Activated CD4-positive, alpha-beta T cell treated with anti-CD3 and anti-CD28 coated beads, Interleukin-2, amount 10 ng/mL, durations not matched to agents 24 days and 14 days (primary cell): Measurements from ENCODE around the gene ARHGEF3. TPM values are rescaled to one million over a fixed set of nuclear protein-coding genes. Genes with fewer than 3 reads are reported as not detected.
A peak's percentile ranks its signal among the peaks of the same experiment; 100 is the strongest.

ENCODE experiments used
- DNase-seq: peaks from one replicate; pipeline ENCODE4 v3.0.0; 2022
- H3K27ac Mint-ChIP-seq: one replicate; pipeline ENCODE4 v1.8.0; 2022; ENCODE audit warnings: mild to moderate bottlenecking, mixed read lengths
- H3K27me3 Mint-ChIP-seq: one replicate; pipeline ENCODE4 v1.8.0; 2022; ENCODE audit warnings: mixed read lengths
- H3K36me3 Mint-ChIP-seq: one replicate; pipeline ENCODE4 v1.8.0; 2022; ENCODE audit warnings: low read depth, mild to moderate bottlenecking, mixed read lengths
- H3K4me1 Mint-ChIP-seq: one replicate; pipeline ENCODE4 v1.8.0; 2021; ENCODE audit warnings: mixed read lengths
- H3K4me3 Mint-ChIP-seq: one replicate; pipeline ENCODE4 v1.8.0; 2022; ENCODE audit warnings: mild to moderate bottlenecking, moderate library complexity, mixed read lengths
- H3K9me3 Mint-ChIP-seq: one replicate; pipeline ENCODE4 v1.8.0; 2021; ENCODE audit warnings: mixed read lengths
- intact Hi-C: fragments of 100-400 bp; cut with micrococcal nuclease; formaldehyde crosslinking; loops from one replicate; pipeline ENCODE4 v1.15.1; 2023
- total RNA-seq: library from RNA; stranded (reverse); gene quantifications from 2 replicates; pipeline ENCODE4 v1.2.3, GENCODE V29; 2022

ARHGEF3 gene
- total RNA-seq, 1 donor from 2014 or later: 54.4 TPM

- no peaks in the 10 kb centered on the region for H3K27me3 Mint-ChIP-seq
- no peak for DNase-seq
- no peak overlapping the region for H3K27ac Mint-ChIP-seq
- intact Hi-C loops: loop anchor here (5.0 kb wide), 2 partner anchors 123 to 1077 kb away; partner anchors contain the start of genes CCDC66 and SLMAP
- peaks cover 7% of the 10 kb centered on the region for H3K9me3 Mint-ChIP-seq
- peak overlapping the region; percentile 32 for H3K4me3 Mint-ChIP-seq
- peaks cover 37% of the 10 kb centered on the region for H3K4me1 Mint-ChIP-seq
- peaks cover 62% of the 10 kb centered on the region for H3K36me3 Mint-ChIP-seq
These were observed 121.6 kb downstream of the ARHGEF3 start for GRCh38 chr3:56680054-56680580.

Other genes with a start within 250 kb of the ARHGEF3 start
- gene CCDC66, start 244.8 kb downstream of the ARHGEF3 start, total RNA-seq: 36.8 and 37.8 TPM in 2 replicates
- gene TASOR, start 118.7 kb downstream of the ARHGEF3 start, total RNA-seq: 65.0 and 65.1 TPM in 2 replicates